ENCODE measurements around the gene PXN. TPM values are rescaled to one million over a fixed set of nuclear protein-coding genes. Genes with fewer than 3 reads are reported as not detected.
A peak's percentile ranks its signal among the peaks of the same experiment; 100 is the strongest.

Gene PXN
- total and polyA plus RNA-seq, 10 of the 15 experiments (the other 5 are each of a cell fraction or from before 2014, with no cell fraction given) = 1.0 to 32.0 (median 11.5) TPM

DNA sequence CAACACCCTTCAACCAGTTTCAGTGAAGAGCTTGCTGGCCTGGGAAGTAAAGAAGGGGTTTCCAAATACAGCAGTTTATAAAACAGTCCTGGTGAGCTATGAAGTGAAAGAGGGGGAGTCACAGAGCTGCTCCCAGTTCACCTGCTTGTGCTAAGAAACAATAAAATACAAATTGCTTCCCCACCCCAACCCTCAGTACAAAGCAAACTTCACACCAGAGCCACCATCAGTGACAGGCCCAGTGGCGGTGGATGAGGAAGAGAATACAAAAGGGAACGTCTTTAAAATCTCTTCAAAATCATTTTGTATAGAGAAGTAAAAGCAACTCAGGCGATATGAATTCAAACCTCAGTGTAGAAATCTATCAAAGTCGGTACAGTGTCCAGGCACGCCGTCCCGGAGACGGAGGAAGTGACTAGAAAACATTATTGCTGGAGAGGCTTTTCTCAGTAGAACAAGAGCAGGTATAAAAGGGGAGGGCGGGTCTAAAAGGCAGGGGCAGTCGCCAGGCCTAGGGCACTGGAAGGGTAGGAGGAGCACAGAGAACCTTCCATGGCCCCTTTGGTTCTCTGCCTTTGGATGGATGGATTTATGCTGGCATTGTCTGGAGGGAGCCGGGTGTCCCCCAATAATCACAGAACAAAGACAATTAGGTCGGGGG lies 54.2 kb downstream of the PXN start:
- no peaks in the 10 kb centered on the region for H3K4me1 ChIP-seq (ENCODE audit: control insufficient read depth, insufficient read depth, low read length)
- no peaks in the 10 kb centered on the region for H3K27me3 ChIP-seq (replicated peaks in 1 of 2; ENCODE audit: control insufficient read depth in 2 of 2, insufficient read depth in 2 of 2, low read length in 1 of 2)
- TF ChIP-seq RCOR1 (conservative IDR thresholded peaks at IDR 0.05; ENCODE audit: low read depth, low read length) (no peak), SUZ12 (IDR thresholded peaks at IDR 0.05; ENCODE audit: unreplicated experiment) (no peak), MTA2 (IDR thresholded peaks at IDR 0.05; ENCODE audit: low read depth) (no peak), ESRRA (IDR thresholded peaks at IDR 0.05; ENCODE audit: low read length) (no peak), POLR2AphosphoS5 (IDR thresholded peaks at IDR 0.05; ENCODE audit: low read length) (no peak), MYB (IDR thresholded peaks at IDR 0.05; ENCODE audit: borderline replicate concordance, low read depth, low read length) (no peak), BRCA1 (IDR thresholded peaks at IDR 0.05; ENCODE audit: low read depth, low read length) (no peak), JUND (IDR thresholded peaks at IDR 0.05; ENCODE audit: low read depth, low read length) (no peak), SMC3 (IDR thresholded peaks at IDR 0.05; ENCODE audit: borderline replicate concordance, low read length) (no peak), ZNF24 (IDR thresholded peaks at IDR 0.05) (no peak), BACH1 (IDR thresholded peaks at IDR 0.05; ENCODE audit: borderline replicate concordance) (no peak)
- TF ChIP-seq, protein P1, sequence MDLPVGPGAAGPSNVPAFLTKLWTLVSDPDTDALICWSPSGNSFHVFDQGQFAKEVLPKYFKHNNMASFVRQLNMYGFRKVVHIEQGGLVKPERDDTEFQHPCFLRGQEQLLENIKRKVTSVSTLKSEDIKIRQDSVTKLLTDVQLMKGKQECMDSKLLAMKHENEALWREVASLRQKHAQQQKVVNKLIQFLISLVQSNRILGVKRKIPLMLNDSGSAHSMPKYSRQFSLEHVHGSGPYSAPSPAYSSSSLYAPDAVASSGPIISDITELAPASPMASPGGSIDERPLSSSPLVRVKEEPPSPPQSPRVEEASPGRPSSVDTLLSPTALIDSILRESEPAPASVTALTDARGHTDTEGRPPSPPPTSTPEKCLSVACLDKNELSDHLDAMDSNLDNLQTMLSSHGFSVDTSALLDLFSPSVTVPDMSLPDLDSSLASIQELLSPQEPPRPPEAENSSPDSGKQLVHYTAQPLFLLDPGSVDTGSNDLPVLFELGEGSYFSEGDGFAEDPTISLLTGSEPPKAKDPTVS (IDR thresholded peaks at IDR 0.05; ENCODE audit: low read depth, low read length) = no peak
- TF ChIP-seq, protein P2, sequence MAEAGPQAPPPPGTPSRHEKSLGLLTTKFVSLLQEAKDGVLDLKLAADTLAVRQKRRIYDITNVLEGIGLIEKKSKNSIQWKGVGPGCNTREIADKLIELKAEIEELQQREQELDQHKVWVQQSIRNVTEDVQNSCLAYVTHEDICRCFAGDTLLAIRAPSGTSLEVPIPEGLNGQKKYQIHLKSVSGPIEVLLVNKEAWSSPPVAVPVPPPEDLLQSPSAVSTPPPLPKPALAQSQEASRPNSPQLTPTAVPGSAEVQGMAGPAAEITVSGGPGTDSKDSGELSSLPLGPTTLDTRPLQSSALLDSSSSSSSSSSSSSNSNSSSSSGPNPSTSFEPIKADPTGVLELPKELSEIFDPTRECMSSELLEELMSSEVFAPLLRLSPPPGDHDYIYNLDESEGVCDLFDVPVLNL (IDR thresholded peaks at IDR 0.05; ENCODE audit: low read depth, low read length) = no peak
- TF ChIP-seq, protein P3, sequence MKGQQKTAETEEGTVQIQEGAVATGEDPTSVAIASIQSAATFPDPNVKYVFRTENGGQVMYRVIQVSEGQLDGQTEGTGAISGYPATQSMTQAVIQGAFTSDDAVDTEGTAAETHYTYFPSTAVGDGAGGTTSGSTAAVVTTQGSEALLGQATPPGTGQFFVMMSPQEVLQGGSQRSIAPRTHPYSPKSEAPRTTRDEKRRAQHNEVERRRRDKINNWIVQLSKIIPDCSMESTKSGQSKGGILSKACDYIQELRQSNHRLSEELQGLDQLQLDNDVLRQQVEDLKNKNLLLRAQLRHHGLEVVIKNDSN (IDR thresholded peaks at IDR 0.05; ENCODE audit: borderline replicate concordance, extremely low read length, insufficient read depth, low read depth, low read length) = no peak
- TF ChIP-seq, protein P4, sequence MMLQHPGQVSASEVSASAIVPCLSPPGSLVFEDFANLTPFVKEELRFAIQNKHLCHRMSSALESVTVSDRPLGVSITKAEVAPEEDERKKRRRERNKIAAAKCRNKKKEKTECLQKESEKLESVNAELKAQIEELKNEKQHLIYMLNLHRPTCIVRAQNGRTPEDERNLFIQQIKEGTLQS (IDR thresholded peaks at IDR 0.05; ENCODE audit: borderline replicate concordance, extremely low read depth, low read depth, low read length) = no peak
- H4K20me1 ChIP-seq (ENCODE audit: control insufficient read depth, insufficient read depth) = no peaks in the 10 kb centered on the region
- ChIA-PET CTCF (interaction anchor here (1.0 kb wide), 1 partner anchor 10 kb away, joined by 3 read pairs; the partner anchor contains the start of gene RPLP0), SMC1A (ENCODE audit: uncharacterized antibody, unreplicated experiment) (interaction anchor here (1.8 kb wide), 1 partner anchor 10 kb away, joined by 7 read pairs; the partner anchor contains the start of gene RPLP0), RAD21 (ENCODE audit: unreplicated experiment) (no interaction called here), POLR2A (no interaction called here)
- no peaks in the 10 kb centered on the region for H3K9me3 ChIP-seq (replicated peaks; ENCODE audit: control insufficient read depth, insufficient read depth, low read length)
- intact Hi-C loops (cut with micrococcal nuclease; ENCODE audit: unreplicated experiment) = no loop called here
- H3K79me2 ChIP-seq (ENCODE audit: control insufficient read depth, insufficient read depth, low read length) = no peaks in the 10 kb centered on the region
- FAIRE-seq (no peak), ATAC-seq (no peak), DNase-seq (ENCODE audit: low read depth, low spot score) (no peak)
- no peak overlapping the region for H3K9ac ChIP-seq (ENCODE audit: control insufficient read depth, insufficient read depth, low read length)
- TSS peak; percentile 42 for BruUV-seq (replicated peaks)
- WGBS (ENCODE audit: insufficient coverage, insufficient replicate concordance, low lambda C conversion rate, missing lambda C conversion rate) = 92% methylated on average over 12 of the region's 12 CpGs
- no peak overlapping the region for H3K27ac ChIP-seq (ENCODE audit: control insufficient read depth, insufficient read depth)
- H3K36me3 ChIP-seq (ENCODE audit: control insufficient read depth in 2 of 2, insufficient read depth in 2 of 2, low read length in 1 of 2) = peaks cover 0 to 3% of the 10 kb centered on the region in 2 experiments; a peak in 2 of 4 replicates
- in situ Hi-C loops (cut with MboI) = no loop called here
- no peak overlapping the region for H3K4me2 ChIP-seq (ENCODE audit: control insufficient read depth, insufficient read depth)
- H3K4me3 ChIP-seq = no peak overlapping the region
- no peak overlapping the region for H2AFZ ChIP-seq (ENCODE audit: control insufficient read depth, low read depth, low read length)
